ENCODE measurements around the gene ARPP21.

GRCh38 chr3:35663471-35663870 lies 24.1 kb downstream of the ARPP21 start:
- TF ChIP-seq CTCF (IDR thresholded peaks at IDR 0.05; ENCODE audit: poor library complexity, severe bottlenecking), result no peak
- TF ChIP-seq TAF1 (IDR thresholded peaks at IDR 0.05; ENCODE audit: low read depth), result no peak
- TF ChIP-seq EP300 (conservative IDR thresholded peaks at IDR 0.05; ENCODE audit: poor library complexity, severe bottlenecking), result no peak
- TF ChIP-seq, protein P1, sequence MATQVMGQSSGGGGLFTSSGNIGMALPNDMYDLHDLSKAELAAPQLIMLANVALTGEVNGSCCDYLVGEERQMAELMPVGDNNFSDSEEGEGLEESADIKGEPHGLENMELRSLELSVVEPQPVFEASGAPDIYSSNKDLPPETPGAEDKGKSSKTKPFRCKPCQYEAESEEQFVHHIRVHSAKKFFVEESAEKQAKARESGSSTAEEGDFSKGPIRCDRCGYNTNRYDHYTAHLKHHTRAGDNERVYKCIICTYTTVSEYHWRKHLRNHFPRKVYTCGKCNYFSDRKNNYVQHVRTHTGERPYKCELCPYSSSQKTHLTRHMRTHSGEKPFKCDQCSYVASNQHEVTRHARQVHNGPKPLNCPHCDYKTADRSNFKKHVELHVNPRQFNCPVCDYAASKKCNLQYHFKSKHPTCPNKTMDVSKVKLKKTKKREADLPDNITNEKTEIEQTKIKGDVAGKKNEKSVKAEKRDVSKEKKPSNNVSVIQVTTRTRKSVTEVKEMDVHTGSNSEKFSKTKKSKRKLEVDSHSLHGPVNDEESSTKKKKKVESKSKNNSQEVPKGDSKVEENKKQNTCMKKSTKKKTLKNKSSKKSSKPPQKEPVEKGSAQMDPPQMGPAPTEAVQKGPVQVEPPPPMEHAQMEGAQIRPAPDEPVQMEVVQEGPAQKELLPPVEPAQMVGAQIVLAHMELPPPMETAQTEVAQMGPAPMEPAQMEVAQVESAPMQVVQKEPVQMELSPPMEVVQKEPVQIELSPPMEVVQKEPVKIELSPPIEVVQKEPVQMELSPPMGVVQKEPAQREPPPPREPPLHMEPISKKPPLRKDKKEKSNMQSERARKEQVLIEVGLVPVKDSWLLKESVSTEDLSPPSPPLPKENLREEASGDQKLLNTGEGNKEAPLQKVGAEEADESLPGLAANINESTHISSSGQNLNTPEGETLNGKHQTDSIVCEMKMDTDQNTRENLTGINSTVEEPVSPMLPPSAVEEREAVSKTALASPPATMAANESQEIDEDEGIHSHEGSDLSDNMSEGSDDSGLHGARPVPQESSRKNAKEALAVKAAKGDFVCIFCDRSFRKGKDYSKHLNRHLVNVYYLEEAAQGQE (IDR thresholded peaks at IDR 0.05; ENCODE audit: borderline replicate concordance), result no peak
- no peak for TF ChIP-seq EZH2 (IDR thresholded peaks at IDR 0.05; ENCODE audit: borderline replicate concordance, insufficient read depth, low read length, poor library complexity, severe bottlenecking)

Data from neural cell (in vitro differentiated cells).